Right lobe of liver (tissue), 6 donors: ENCODE measurements around the gene WDR47. TPM values are rescaled to one million over a fixed set of nuclear protein-coding genes. Genes with fewer than 3 reads are reported as not detected.
A peak's percentile ranks its signal among the peaks of the same experiment; 100 is the strongest.

Source experiments
- ATAC-seq, 4 donors: fragments of 200-7000 bp; cut with Tn5 transposase; one replicate each; pipeline ENCODE4 v1.9.1; 2020; ENCODE audit warnings: mild to moderate bottlenecking in 4 of 4, moderate library complexity in 4 of 4
- DNase-seq, 3 donors: peaks; one replicate each; pipeline ENCODE4 v3.0.0-alpha.2; 2020
- H3K27ac ChIP-seq, 3 donors: fragments of 200-600 bp; one replicate each; pipeline ENCODE4 v1.8.0; 2022
- H3K27me3 ChIP-seq, 2 donors: fragments of 200-600 bp; one replicate each; pipeline ENCODE4 v1.8.0; 2022
- H3K36me3 ChIP-seq, 4 donors: fragments of 200-600 bp; sonication (generic) in 1 of 4; one replicate each; pipeline versions ENCODE4 v1.5.1 to v1.8.0; 2017 to 2022; ENCODE audit warnings: control low read depth in 1 of 4
- H3K4me1 ChIP-seq, 4 donors: fragments of 200-600 bp; sonication (generic) in 1 of 4; one replicate each; pipeline versions ENCODE4 v1.5.1 to v1.8.0; 2017 to 2022; ENCODE audit warnings: control low read depth in 1 of 4
- H3K4me3 ChIP-seq, 3 donors: fragments of 200-600 bp; one replicate each; pipeline ENCODE4 v1.8.0; 2022
- H3K9me3 ChIP-seq, 4 donors: fragments of 200-600 bp; sonication (generic) in 1 of 4; one replicate each; pipeline versions ENCODE4 v1.5.1 to v1.8.0; 2017 to 2022; ENCODE audit warnings: control low read depth in 1 of 4
- POLR2A ChIP-seq: fragments of 450-650 bp; IDR thresholded peaks from one replicate; pipeline ENCODE4 v1.6.1; 2017; ENCODE audit warnings: antibody characterized with exemption, mild to moderate bottlenecking
- WGBS: methylation state at CpG from one replicate; pipeline ENCODE4 v1.1.6; 2018; ENCODE audit warnings: low coverage, low lambda C conversion rate; ENCODE audit not compliant: insufficient coverage; ENCODE audit errors: missing lambda C conversion rate; 5-methylcytosine and 5-hydroxymethylcytosine counted together
- intact Hi-C, 2 donors: fragments of 100-400 bp; cut with DNase I; formaldehyde crosslinking; loops; one replicate each; pipeline versions ENCODE4 v1.11.2 to v1.14.1; 2022
- total RNA-seq, 6 experiments: library from RNA; depleted of rRNA in 2 of 6; stranded (reverse); fragments of >200 nt in 2 of 6; fragmentation: NEBNext Ultra II Directional in 3 of 6; extraction: Animal tissue kit (Norgen Biotek cat#: 25700) in 3 of 6; gene quantifications; one replicate each; pipeline versions ENCODE4 v1.1.0 to v1.2.4, GENCODE V29; 2016 to 2023
- TF ChIP-seq, protein P1 (sequence below), 4 donors: fragments of 200-600 bp in 3 of 4; fragments of 450-650 bp in 1 of 4; IDR thresholded peaks; one replicate each; pipeline versions ENCODE4 v1.5.1 to v1.8.0; 2016 to 2022; ENCODE audit warnings: antibody characterized with exemption in 4 of 4, mild to moderate bottlenecking in 2 of 4
- donor health status: DM: no; HTN: yes; CAD: no.
- donor health status: DM: no; HTN: no; CAD: no.
- donor health status: DM: no; HTN: no; CAD: no.
- donor health status: DM: no; HTN: yes; CAD: no.
- donor health status: DM: no; HTN: yes; CAD: no.

Gene WDR47
- total RNA-seq, 6 experiments from 2014 or later, result 2.4 to 4.2 (median 2.6) TPM

DNA sequence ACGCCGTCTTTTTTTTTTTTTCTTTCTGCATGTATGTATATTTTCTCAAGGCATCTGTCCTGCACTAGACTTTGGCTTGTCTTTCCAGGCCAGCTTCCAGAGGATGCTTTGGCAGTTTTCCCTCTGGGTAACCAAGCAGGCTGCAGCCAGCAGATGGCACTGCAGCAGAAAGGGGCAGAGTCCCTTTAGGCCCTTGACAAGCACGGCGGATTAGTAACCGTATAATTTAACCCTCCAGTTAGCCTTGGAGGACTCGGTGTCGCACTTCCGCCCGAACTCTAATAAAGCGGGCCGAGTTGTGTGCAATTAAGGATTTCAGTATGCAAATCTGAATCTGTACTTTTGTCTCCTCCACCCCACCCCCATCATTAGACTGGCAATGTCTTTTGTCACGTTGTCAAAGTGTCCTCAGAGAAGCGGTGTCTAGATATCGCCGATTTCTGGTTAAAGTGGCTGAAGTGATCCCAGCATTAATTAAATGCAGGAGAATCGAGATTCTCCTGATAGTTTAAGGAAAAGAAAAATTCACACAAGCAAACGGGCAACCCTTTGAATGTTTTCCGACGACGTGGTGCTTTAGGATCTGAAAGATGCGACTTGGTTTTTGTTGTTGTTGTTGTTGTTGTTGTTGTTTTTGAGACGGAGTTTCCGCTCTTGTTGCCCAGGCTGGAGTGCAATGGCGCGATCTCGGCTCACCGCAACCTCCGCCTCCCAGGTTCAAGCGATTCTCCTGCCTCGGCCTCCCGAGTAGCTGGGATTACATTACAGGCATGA lies 47.5 kb upstream of the WDR47 start:
- 65% methylated on average over 17 of the region's 31 CpGs for WGBS
- Histone ChIP-seq H3K4me1 (peaks cover 0 to 16% (median 4%) of the 10 kb centered on the region in 4 donors), H3K9me3 (no peaks in the 10 kb centered on the region), H3K36me3 (peaks cover 0 to 13% (median 2%) of the 10 kb centered on the region in 4 donors), H3K27ac (peak overlapping the region in 1 of 3 donors; percentile 97), H3K27me3 (no peaks in the 10 kb centered on the region), H3K4me3 (peak overlapping the region in 1 of 3 donors; percentile 84)
- ATAC-seq (peak; percentile 62 to 78 (median 77)), DNase-seq (peak; percentile 70 to 89 (median 88))
- intact Hi-C loops, result no loop called here
- TF ChIP-seq, protein P1, sequence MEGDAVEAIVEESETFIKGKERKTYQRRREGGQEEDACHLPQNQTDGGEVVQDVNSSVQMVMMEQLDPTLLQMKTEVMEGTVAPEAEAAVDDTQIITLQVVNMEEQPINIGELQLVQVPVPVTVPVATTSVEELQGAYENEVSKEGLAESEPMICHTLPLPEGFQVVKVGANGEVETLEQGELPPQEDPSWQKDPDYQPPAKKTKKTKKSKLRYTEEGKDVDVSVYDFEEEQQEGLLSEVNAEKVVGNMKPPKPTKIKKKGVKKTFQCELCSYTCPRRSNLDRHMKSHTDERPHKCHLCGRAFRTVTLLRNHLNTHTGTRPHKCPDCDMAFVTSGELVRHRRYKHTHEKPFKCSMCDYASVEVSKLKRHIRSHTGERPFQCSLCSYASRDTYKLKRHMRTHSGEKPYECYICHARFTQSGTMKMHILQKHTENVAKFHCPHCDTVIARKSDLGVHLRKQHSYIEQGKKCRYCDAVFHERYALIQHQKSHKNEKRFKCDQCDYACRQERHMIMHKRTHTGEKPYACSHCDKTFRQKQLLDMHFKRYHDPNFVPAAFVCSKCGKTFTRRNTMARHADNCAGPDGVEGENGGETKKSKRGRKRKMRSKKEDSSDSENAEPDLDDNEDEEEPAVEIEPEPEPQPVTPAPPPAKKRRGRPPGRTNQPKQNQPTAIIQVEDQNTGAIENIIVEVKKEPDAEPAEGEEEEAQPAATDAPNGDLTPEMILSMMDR (IDR thresholded peaks at IDR 0.05), result peak; percentile 48 to 80 (median 72)
- TF ChIP-seq POLR2A, result no peak

DNA sequence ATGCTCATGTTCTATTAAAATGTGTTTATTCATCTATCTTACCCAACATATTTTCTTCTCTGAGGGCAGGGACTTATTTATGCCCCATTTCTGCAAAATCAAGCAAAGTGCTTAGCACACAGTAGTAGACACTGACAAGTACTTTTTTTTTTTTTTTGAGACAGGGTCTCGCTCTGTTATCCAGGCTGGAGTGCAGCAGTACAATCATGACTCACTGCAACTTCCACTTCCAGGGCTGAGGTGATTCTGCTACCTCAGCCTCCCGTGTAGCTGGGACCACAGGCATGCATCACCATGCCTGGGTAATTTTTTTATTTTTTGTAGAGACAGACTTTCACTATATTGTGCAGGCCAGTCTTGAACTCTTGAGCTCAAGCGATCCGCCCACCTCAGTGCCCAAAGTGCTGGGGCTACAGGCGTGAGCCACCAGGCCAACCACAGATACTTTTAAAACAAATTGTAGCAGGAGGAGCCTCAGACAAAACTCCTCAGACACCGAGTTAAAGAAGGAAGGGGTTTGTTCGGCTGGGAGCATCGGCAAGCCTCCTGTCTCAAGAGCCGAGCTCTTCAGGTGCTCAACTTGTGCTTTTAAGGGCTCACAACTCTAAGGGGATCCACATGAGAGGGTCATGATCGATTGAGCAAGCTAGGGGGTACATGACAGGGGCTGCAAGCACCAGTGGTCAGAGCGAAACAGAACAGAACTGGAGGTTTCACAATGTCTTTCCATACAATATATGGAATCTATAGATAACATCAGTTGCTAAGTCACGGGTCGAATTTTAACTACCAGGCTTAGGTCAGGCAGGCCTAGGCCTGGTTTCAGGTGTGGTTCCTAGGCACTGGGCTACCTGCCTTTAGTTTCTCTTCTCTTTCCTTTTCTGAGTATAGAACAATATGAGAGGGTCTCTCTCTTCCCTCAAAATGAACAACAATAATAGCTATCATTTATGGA lies 42.9 kb upstream of the WDR47 start:
- ATAC-seq, result no peak
- no peak for DNase-seq
- Histone ChIP-seq H3K4me1 (no peaks in the 10 kb centered on the region), H3K36me3 (no peaks in the 10 kb centered on the region), H3K4me3 (no peak overlapping the region), H3K9me3 (no peaks in the 10 kb centered on the region), H3K27ac (no peak overlapping the region), H3K27me3 (no peaks in the 10 kb centered on the region)
- 86% methylated on average over 8 of the region's 13 CpGs for WGBS
- intact Hi-C loops, result no loop called here
- no peak for TF ChIP-seq POLR2A
- TF ChIP-seq, protein P1 (IDR thresholded peaks at IDR 0.05), result no peak

DNA sequence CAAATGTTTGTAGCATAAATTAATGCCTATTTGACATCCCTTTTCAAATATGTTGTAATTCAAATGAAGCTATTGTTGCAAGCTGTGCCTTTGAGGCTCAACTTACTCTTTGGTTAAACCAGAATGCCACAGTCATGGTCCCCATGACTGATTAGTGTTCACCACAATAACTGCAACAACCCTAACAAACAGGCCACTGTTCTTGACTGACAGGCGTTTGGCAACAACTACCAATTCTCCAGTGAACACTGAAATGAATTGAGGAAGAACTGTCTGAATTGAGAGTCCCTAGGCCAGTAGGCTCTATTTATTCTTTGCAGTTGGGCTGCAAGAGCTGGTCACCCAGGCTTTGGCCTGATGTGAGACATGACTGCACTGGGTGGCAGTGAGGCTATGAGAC lies 42.0 kb upstream of the WDR47 start:
- 46% methylated on average over 1 of the region's 1 CpG for WGBS
- ATAC-seq (no peak), DNase-seq (no peak)
- Histone ChIP-seq H3K9me3 (no peaks in the 10 kb centered on the region), H3K27ac (no peak overlapping the region), H3K4me3 (no peak overlapping the region), H3K27me3 (no peaks in the 10 kb centered on the region), H3K36me3 (no peaks in the 10 kb centered on the region), H3K4me1 (no peaks in the 10 kb centered on the region)
- intact Hi-C loops, result no loop called here
- no peak for TF ChIP-seq POLR2A
- TF ChIP-seq, protein P1 (IDR thresholded peaks at IDR 0.05), result no peak

DNA sequence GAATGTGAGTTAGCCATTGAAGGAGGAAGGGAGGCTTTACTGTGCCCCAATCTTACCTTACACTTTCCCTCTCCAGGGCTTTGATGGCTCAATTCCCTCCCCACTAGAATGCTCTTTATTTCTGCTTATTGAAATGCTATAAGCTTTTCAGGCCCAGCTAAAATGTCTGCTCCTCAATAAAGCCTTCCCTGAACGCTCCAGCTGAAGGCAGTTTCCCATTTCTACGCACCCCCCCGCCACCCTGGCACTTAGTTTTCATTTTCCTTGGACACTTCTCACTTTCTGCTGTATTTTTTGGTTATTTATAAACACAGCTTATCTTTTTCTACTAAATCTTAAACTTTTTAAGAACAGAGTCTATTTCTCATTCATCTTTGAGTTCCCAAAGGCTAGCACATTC lies 41.6 kb upstream of the WDR47 start:
- Histone ChIP-seq H3K9me3 (no peaks in the 10 kb centered on the region), H3K36me3 (no peaks in the 10 kb centered on the region), H3K27ac (no peak overlapping the region), H3K4me3 (no peak overlapping the region), H3K4me1 (no peaks in the 10 kb centered on the region), H3K27me3 (no peaks in the 10 kb centered on the region)
- ATAC-seq (no peak), DNase-seq (no peak)
- intact Hi-C loops, result no loop called here
- no peak for TF ChIP-seq POLR2A
- TF ChIP-seq, protein P1 (IDR thresholded peaks at IDR 0.05), result no peak
- 84% methylated on average over 3 of the region's 3 CpGs for WGBS
